ENCODE data around the gene OR2V2. TPM values are rescaled to one million over a fixed set of nuclear protein-coding genes. Genes with fewer than 3 reads are reported as not detected.

Gene OR2V2
- total RNA-seq, 1 experiment from 2014 or later: not detected

DNA sequence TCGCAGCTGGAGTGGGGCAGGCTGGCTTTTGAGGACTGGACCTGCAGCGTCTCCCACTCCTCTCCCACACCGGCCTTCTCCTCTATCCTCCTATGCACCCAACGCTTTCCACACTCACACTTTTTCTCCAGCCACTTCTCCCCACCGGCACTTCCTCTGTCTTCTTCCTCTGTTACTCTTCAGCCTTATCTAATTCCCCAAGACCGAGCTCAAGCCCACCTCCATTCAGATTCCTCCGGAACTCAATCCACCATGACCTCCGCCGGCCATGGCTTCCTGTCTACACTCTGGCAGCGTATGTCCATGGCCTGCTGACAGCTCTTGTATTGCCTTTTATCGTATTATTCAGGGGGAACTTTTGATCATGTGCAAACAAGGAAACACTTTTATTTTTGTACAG is 15.9 kb upstream of the OR2V2 start:
- Histone ChIP-seq H2BK12ac (ENCODE audit: insufficient read length, low read depth, low read length) (no peak overlapping the region), H4K91ac (ENCODE audit: insufficient read length, low read depth, low read length) (no peak overlapping the region), H3K4ac (ENCODE audit: low read depth, low read length) (no peak overlapping the region), H3K9me3 (ENCODE audit: control insufficient read depth, low read depth, low read length) (no peaks in the 10 kb centered on the region), H3K27ac (ENCODE audit: insufficient read length, low read depth, low read length) (no peak overlapping the region), H4K5ac (ENCODE audit: insufficient read length, low read depth, low read length) (no peak overlapping the region), H3K9ac (ENCODE audit: extremely low read depth, insufficient read length, low read length) (no peak overlapping the region), H3K4me2 (ENCODE audit: insufficient read depth, insufficient read length, low read length) (no peak overlapping the region), H2AFZ (ENCODE audit: low read length) (no peak overlapping the region), H3K18ac (ENCODE audit: insufficient read length, low read depth, low read length) (no peak overlapping the region), H2BK20ac (ENCODE audit: low read depth, low read length, poor library complexity, severe bottlenecking) (no peak overlapping the region), H3K23ac (ENCODE audit: insufficient read length, low read depth, low read length) (no peak overlapping the region), H3T11ph (ENCODE audit: low read length) (no peak overlapping the region), H3K79me1 (ENCODE audit: insufficient read depth, low read depth, low read length, poor library complexity, severe bottlenecking) (no peaks in the 10 kb centered on the region), H3K14ac (ENCODE audit: insufficient read depth, low read length) (no peak overlapping the region), H3K56ac (ENCODE audit: insufficient read length, low read depth, low read length) (no peak overlapping the region), H4K20me1 (ENCODE audit: control insufficient read depth, insufficient read depth, insufficient read length) (no peaks in the 10 kb centered on the region), H3K4me1 (ENCODE audit: insufficient read depth, low read length) (no peaks in the 10 kb centered on the region), H4K8ac (replicated peaks; ENCODE audit: insufficient read length, low read depth, low read length) (no peak overlapping the region), H3K27me3 (ENCODE audit: insufficient read depth, low read length) (no peaks in the 10 kb centered on the region; the same call in 1 of the 2 replicates), H2BK15ac (ENCODE audit: low read depth, low read length) (no peak overlapping the region), H2BK120ac (ENCODE audit: low read depth, low read length, poor library complexity, severe bottlenecking) (no peak overlapping the region), H3K23me2 (ENCODE audit: insufficient read length, low read depth, low read length, poor library complexity, severe bottlenecking) (no peaks in the 10 kb centered on the region), H2BK5ac (ENCODE audit: insufficient read length, low read length) (no peak overlapping the region), H3K79me2 (ENCODE audit: insufficient read depth, low read length) (no peaks in the 10 kb centered on the region), H2AK5ac (ENCODE audit: insufficient read length, low read length) (no peak overlapping the region)
- Mint-ChIP-seq H3K9me3 (peaks cover 0 to 7% of the 10 kb centered on the region in 2 experiments; a peak in 2 of 5 replicates), H3K4me1 (peaks cover 0 to 10% of the 10 kb centered on the region in 2 experiments; a peak in 1 of 4 replicates), H3K27ac (no peak overlapping the region), H3K36me3 (ENCODE audit: insufficient read depth in 1 of 3, low read depth in 3 of 3) (no peaks in the 10 kb centered on the region), H3K4me3 (no peak overlapping the region), H3K27me3 (ENCODE audit: low read depth) (peaks cover 39% of the 10 kb centered on the region)
- TF ChIP-seq, protein P1, sequence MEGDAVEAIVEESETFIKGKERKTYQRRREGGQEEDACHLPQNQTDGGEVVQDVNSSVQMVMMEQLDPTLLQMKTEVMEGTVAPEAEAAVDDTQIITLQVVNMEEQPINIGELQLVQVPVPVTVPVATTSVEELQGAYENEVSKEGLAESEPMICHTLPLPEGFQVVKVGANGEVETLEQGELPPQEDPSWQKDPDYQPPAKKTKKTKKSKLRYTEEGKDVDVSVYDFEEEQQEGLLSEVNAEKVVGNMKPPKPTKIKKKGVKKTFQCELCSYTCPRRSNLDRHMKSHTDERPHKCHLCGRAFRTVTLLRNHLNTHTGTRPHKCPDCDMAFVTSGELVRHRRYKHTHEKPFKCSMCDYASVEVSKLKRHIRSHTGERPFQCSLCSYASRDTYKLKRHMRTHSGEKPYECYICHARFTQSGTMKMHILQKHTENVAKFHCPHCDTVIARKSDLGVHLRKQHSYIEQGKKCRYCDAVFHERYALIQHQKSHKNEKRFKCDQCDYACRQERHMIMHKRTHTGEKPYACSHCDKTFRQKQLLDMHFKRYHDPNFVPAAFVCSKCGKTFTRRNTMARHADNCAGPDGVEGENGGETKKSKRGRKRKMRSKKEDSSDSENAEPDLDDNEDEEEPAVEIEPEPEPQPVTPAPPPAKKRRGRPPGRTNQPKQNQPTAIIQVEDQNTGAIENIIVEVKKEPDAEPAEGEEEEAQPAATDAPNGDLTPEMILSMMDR (conservative IDR thresholded peaks at IDR 0.05): no peak
- WGBS (ENCODE audit: extremely low coverage, insufficient read length, low lambda C conversion rate): no CpG with 5 or more reads among the region's 11 CpGs
- DNase-seq: no peak

Measured in H9 (cell line).